HCT116 (cell line): Measurements from ENCODE around the gene MAP2K6. TPM values are rescaled to one million over a fixed set of nuclear protein-coding genes. Genes with fewer than 3 reads are reported as not detected.

ENCODE experiments used
- ATAC-seq: fragments of 200-7000 bp; cut with Tn5 transposase; 2 replicates; pipeline ENCODE4 v1.9.1; 2020; ENCODE audit warnings: mild to moderate bottlenecking, moderate library complexity
- BruUV-seq: library from RNA; stranded (reverse); fragments of 400-500 nt; replicated peaks from 2 replicates; lab custom pipeline; 2021; lab: Mats Ljungman, UMichigan
- CTCF ChIA-PET: fragments of 300-600 bp; sonication (Branson Sonifier 250); formaldehyde crosslinking; loops from one replicate; lab custom pipeline; 2021; ENCODE audit warnings: antibody characterized with exemption; lab: Charles Lee
- POLR2A ChIA-PET: fragments of 300-600, 350-600 bp; sonication (Branson Sonifier 250); formaldehyde crosslinking; loops from one replicate; lab custom pipeline; 2021; ENCODE audit warnings: antibody characterized with exemption; lab: Charles Lee
- RAD21 ChIA-PET, 2 experiments: fragments of 300-600 bp; sonication (Branson Sonifier 250); formaldehyde crosslinking; loops; one replicate each; lab custom pipeline; 2023; ENCODE audit warnings: low total read pairs in 2 of 2; ENCODE audit not compliant: uncharacterized antibody in 2 of 2, unreplicated experiment in 2 of 2, low non-redundant PET in 1 of 2; lab: Charles Lee
- DNase-seq: peaks from one replicate; pipeline ENCODE4 v3.0.0-alpha.2; 2010; ENCODE audit warnings: low read depth, low spot score
- H2AFZ ChIP-seq: fragments of 200-600 bp; shearing (Covaris generic), sonication (generic); 2 replicates; pipeline ENCODE4 v1.6.1; 2017; ENCODE audit warnings: low read depth, mixed run types, mixed read lengths, antibody characterized with exemption, low read length; ENCODE audit not compliant: poor library complexity, severe bottlenecking
- H3K27ac ChIP-seq: 2 replicates; pipeline ENCODE4 v1.5.1; 2012; ENCODE audit warnings: low read depth, low read length
- H3K27me3 ChIP-seq: fragments of 200-600 bp; sonication (generic); 2 replicates; pipeline ENCODE4 v1.6.1; 2016; ENCODE audit warnings: mixed run types, low read length, mixed read lengths; ENCODE audit not compliant: insufficient read depth
- H3K36me3 ChIP-seq, 2 experiments: fragments of 200-500 bp in 1 of 2; fragments of 200-600 bp in 1 of 2; sonication (Bioruptor generic) in 1 of 2; sonication (generic) in 1 of 2; 2 replicates each; pipeline versions ENCODE4 v1.5.1 to v1.6.1; 2014 to 2016; ENCODE audit warnings: low read length in 2 of 2, inconsistent platforms in 1 of 2, mixed read lengths in 1 of 2, mixed run types in 1 of 2; ENCODE audit not compliant: insufficient read depth in 2 of 2, control insufficient read depth in 1 of 2
- H3K4me1 ChIP-seq, 2 experiments: fragments of 200-600 bp in 1 of 2; sonication (generic) in 1 of 2; 2 replicates each; pipeline versions ENCODE4 v1.5.1 to v1.6.1; 2012 to 2017; ENCODE audit warnings: low read length in 2 of 2, inconsistent platforms in 1 of 2, mild to moderate bottlenecking in 1 of 2, mixed read lengths in 1 of 2, mixed run types in 1 of 2, moderate library complexity in 1 of 2; ENCODE audit not compliant: insufficient read depth in 2 of 2, control insufficient read depth in 1 of 2
- H3K4me2 ChIP-seq: fragments of 200-600 bp; sonication (generic); 2 replicates; pipeline ENCODE4 v1.6.1; 2017; ENCODE audit warnings: mixed run types, low read length, mixed read lengths
- H3K4me3 ChIP-seq, 2 experiments: fragments of 200-600 bp in 1 of 2; sonication (generic) in 1 of 2; replicated peaks in 1 of 2; 2 replicates each; pipeline ENCODE4 v1.5.1; 2011 to 2016; ENCODE audit warnings: low read length in 2 of 2, control low read depth in 1 of 2, low read depth in 1 of 2, mild to moderate bottlenecking in 1 of 2, mixed read lengths in 1 of 2, mixed run types in 1 of 2
- H3K79me2 ChIP-seq: fragments of 200-600 bp; sonication (generic); 2 replicates; pipeline ENCODE4 v1.6.1; 2017; ENCODE audit warnings: mild to moderate bottlenecking, mixed run types, low read length, moderate library complexity, mixed read lengths; ENCODE audit not compliant: insufficient read depth
- H3K9ac ChIP-seq: fragments of 200-600 bp; sonication (generic); 2 replicates; pipeline ENCODE4 v1.6.1; 2016; ENCODE audit warnings: low read length, mixed read lengths
- H3K9me2 ChIP-seq: fragments of 200-600 bp; sonication (generic), shearing (Covaris generic); 2 replicates; pipeline ENCODE4 v1.6.1; 2017; ENCODE audit warnings: mixed run types, mild to moderate bottlenecking, moderate library complexity; ENCODE audit not compliant: insufficient read depth
- H3K9me3 ChIP-seq, 2 experiments: fragments of 200-500 bp in 1 of 2; fragments of 200-600 bp in 1 of 2; sonication (Bioruptor generic) in 1 of 2; sonication (generic) in 1 of 2; 2 replicates each; pipeline ENCODE4 v1.6.1; 2014 to 2017; ENCODE audit warnings: low read length in 2 of 2, mixed read lengths in 2 of 2, inconsistent platforms in 1 of 2, low read depth in 1 of 2, mild to moderate bottlenecking in 1 of 2, mixed run types in 1 of 2, moderate library complexity in 1 of 2; ENCODE audit not compliant: control insufficient read depth in 1 of 2, insufficient read depth in 1 of 2
- H4K20me1 ChIP-seq: fragments of 200-600 bp; sonication (generic), shearing (Covaris generic); 2 replicates; pipeline ENCODE4 v1.6.1; 2017; ENCODE audit warnings: mixed run types, mild to moderate bottlenecking, moderate library complexity; ENCODE audit not compliant: insufficient read depth
- CBX3 ChIP-seq: IDR thresholded peaks from 2 replicates; pipeline ENCODE4 v1.6.1; 2012; ENCODE audit warnings: low read depth
- CEBPB ChIP-seq: IDR thresholded peaks from 2 replicates; pipeline ENCODE4 v1.6.1; 2012; ENCODE audit warnings: low read depth
- EGR1 ChIP-seq: IDR thresholded peaks from 2 replicates; pipeline ENCODE4 v1.6.1; 2012; ENCODE audit warnings: low read depth
- EZH2 ChIP-seq: fragments of 200-600 bp; sonication (generic); IDR thresholded peaks from 2 replicates; pipeline ENCODE4 v1.6.1; 2017; ENCODE audit warnings: antibody characterized with exemption, mixed run types
- POLR2A ChIP-seq: IDR thresholded peaks from 2 replicates; pipeline ENCODE4 v1.7.0; 2011; ENCODE audit warnings: borderline replicate concordance; ENCODE audit not compliant: insufficient read depth, insufficient read length; ENCODE audit errors: extremely low read depth
- RAD21 ChIP-seq: IDR thresholded peaks from 2 replicates; pipeline ENCODE4 v1.6.1; 2012; ENCODE audit warnings: low read depth, mild to moderate bottlenecking
- SIN3A ChIP-seq: IDR thresholded peaks from 2 replicates; pipeline ENCODE4 v1.6.1; 2012; ENCODE audit warnings: low read depth
- SP1 ChIP-seq: IDR thresholded peaks from 2 replicates; pipeline ENCODE4 v1.6.1; 2012; ENCODE audit warnings: low read depth
- ZNF274 ChIP-seq: fragments of 200-500 bp; sonication (Bioruptor generic); IDR thresholded peaks from 2 replicates; pipeline ENCODE4 v1.6.1; 2014; ENCODE audit warnings: mild to moderate bottlenecking, low read depth, low read length, inconsistent platforms
- intact Hi-C: fragments of 100-400 bp; cut with micrococcal nuclease; formaldehyde crosslinking; loops from 2 replicates; pipeline ENCODE4 v1.10.0; 2022
- total RNA-seq: library from RNA; stranded (reverse); gene quantifications from one replicate; pipeline ENCODE4 v1.2.1, GENCODE V29; 2021; ENCODE audit not compliant: unreplicated experiment
- TF ChIP-seq, protein P1 (sequence below), 3 experiments: fragments of 200-600 bp in 1 of 3; sonication (generic) in 1 of 3; IDR thresholded peaks in 2 of 3; conservative IDR thresholded peaks in 1 of 3; 2 replicates each; pipeline ENCODE4 v1.5.1; 2012 to 2017; ENCODE audit warnings: low read depth in 2 of 3, low read length in 2 of 3, antibody characterized with exemption in 1 of 3, borderline replicate concordance in 1 of 3, control low read depth in 1 of 3, mild to moderate bottlenecking in 1 of 3, mixed read lengths in 1 of 3, mixed run types in 1 of 3, moderate library complexity in 1 of 3; ENCODE audit not compliant: insufficient read depth in 1 of 3
- TF ChIP-seq, protein P2 (sequence below): IDR thresholded peaks from 2 replicates; pipeline ENCODE4 v1.6.1; 2012; ENCODE audit warnings: low read depth
- TF ChIP-seq, protein P3 (sequence below): IDR thresholded peaks from 2 replicates; pipeline ENCODE4 v1.6.1; 2011; ENCODE audit warnings: mild to moderate bottlenecking, low read length, moderate library complexity; ENCODE audit not compliant: insufficient replicate concordance; ENCODE audit errors: extremely low read depth

The MAP2K6 gene
- total RNA-seq, 1 experiment from 2014 or later, result 0.22 TPM

DNA sequence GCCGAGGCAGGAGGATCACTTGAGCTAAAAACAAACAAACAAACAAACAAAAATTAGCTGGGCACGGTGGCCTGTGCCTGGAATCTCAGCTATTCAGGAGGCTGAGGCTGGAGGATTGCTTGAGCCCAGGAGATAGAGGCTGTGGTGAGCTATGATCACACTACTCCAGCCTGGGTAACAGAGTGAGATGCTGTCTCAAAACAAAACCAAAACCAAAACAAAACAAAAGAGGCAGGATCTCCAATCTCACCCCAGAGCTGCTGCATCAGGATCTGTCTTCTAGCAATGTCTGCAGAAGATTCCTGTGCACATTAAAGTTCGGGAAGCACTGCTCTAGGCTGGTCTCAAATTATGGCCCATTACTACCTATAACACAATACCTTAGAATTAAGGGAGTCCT, 43.1 kb downstream of the MAP2K6 start:
- Histone ChIP-seq H3K4me2 (no peak overlapping the region), H3K4me3 (no peak overlapping the region), H3K36me3 (no peaks in the 10 kb centered on the region), H2AFZ (no peak overlapping the region), H3K4me1 (no peaks in the 10 kb centered on the region), H3K27me3 (no peaks in the 10 kb centered on the region), H3K9me3 (no peaks in the 10 kb centered on the region), H4K20me1 (no peaks in the 10 kb centered on the region), H3K79me2 (no peaks in the 10 kb centered on the region), H3K9ac (no peak overlapping the region), H3K9me2 (no peaks in the 10 kb centered on the region), H3K27ac (no peak overlapping the region)
- DNase-seq (no peak), ATAC-seq (no peak)
- TF ChIP-seq CEBPB (no peak), EZH2 (no peak), EGR1 (no peak), SP1 (no peak)
- BruUV-seq, result no TSS peak
- intact Hi-C loops, result no loop called here
- ChIA-PET POLR2A (no interaction called here), RAD21 (no interaction called here), CTCF (no interaction called here)

DNA sequence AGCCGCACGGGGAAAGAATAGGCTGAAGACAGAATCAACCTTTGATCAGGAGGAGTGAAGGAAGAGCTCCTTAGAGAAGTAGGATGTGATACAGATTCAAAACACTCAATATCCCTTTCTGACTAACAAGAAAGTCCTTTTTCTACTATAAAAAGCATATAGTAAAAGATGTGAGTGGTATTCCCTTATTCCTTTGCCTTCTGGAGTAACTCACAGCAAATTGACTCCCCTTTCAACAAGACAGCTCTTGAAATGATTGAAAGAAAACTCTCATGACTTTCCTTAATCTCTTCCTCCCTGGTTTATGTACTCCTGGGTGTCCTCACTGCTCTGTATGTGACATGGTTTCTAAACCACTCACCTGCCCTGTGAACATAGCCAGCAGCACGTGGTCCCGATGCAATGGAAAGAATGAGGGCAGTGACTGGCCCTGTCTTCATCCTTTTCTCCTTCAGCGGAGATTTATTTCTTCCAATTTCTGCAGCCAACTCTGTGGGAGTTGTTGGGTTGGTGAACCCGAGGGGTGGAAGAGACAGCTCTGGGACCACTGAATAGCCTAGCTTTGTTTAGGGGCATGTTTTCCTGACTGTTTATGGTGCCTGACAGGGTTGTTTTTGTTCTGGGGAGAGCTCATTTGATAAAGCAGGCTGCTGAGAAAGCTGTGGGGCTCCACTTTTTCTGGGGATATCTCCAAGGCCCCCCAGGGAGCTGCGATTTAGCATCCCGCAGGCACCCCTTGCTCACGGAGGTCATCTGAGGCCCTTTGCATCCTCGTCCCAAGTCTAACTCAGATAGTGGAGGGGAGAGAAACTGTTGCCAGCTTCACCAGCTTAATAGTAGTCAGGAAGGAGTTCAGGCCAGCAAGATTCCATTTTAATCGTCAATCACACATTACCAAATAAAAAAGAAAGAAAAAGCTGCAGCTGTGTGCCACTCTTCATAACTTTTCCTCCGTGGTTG, 46.7 kb downstream of the MAP2K6 start:
- ChIA-PET POLR2A (no interaction called here), RAD21 (no interaction called here), CTCF (no interaction called here)
- Histone ChIP-seq H2AFZ (no peak overlapping the region), H3K9me3 (no peaks in the 10 kb centered on the region), H3K4me1 (no peaks in the 10 kb centered on the region), H3K4me3 (no peak overlapping the region), H3K27ac (no peak overlapping the region), H3K9me2 (no peaks in the 10 kb centered on the region), H3K27me3 (no peaks in the 10 kb centered on the region), H3K9ac (no peak overlapping the region), H3K4me2 (no peak overlapping the region), H4K20me1 (no peaks in the 10 kb centered on the region), H3K36me3 (no peaks in the 10 kb centered on the region), H3K79me2 (no peaks in the 10 kb centered on the region)
- intact Hi-C loops, result no loop called here
- DNase-seq, result no peak
- BruUV-seq, result no TSS peak
- ATAC-seq, result no peak
- TF ChIP-seq, protein P1, sequence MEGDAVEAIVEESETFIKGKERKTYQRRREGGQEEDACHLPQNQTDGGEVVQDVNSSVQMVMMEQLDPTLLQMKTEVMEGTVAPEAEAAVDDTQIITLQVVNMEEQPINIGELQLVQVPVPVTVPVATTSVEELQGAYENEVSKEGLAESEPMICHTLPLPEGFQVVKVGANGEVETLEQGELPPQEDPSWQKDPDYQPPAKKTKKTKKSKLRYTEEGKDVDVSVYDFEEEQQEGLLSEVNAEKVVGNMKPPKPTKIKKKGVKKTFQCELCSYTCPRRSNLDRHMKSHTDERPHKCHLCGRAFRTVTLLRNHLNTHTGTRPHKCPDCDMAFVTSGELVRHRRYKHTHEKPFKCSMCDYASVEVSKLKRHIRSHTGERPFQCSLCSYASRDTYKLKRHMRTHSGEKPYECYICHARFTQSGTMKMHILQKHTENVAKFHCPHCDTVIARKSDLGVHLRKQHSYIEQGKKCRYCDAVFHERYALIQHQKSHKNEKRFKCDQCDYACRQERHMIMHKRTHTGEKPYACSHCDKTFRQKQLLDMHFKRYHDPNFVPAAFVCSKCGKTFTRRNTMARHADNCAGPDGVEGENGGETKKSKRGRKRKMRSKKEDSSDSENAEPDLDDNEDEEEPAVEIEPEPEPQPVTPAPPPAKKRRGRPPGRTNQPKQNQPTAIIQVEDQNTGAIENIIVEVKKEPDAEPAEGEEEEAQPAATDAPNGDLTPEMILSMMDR (IDR thresholded peaks at IDR 0.05 in 2 of 3, conservative IDR thresholded peaks at IDR 0.05 in 1 of 3; ENCODE audit: borderline replicate concordance in 1 of 3, insufficient read depth in 1 of 3, low read depth in 2 of 3, low read length in 2 of 3), result no peak
- no peak for TF ChIP-seq EZH2
- TF ChIP-seq RAD21, result no peak
- TF ChIP-seq ZNF274, result no peak
- no peak for TF ChIP-seq POLR2A
- TF ChIP-seq CBX3, result no peak
- no peak for TF ChIP-seq SIN3A
- TF ChIP-seq, protein P2, sequence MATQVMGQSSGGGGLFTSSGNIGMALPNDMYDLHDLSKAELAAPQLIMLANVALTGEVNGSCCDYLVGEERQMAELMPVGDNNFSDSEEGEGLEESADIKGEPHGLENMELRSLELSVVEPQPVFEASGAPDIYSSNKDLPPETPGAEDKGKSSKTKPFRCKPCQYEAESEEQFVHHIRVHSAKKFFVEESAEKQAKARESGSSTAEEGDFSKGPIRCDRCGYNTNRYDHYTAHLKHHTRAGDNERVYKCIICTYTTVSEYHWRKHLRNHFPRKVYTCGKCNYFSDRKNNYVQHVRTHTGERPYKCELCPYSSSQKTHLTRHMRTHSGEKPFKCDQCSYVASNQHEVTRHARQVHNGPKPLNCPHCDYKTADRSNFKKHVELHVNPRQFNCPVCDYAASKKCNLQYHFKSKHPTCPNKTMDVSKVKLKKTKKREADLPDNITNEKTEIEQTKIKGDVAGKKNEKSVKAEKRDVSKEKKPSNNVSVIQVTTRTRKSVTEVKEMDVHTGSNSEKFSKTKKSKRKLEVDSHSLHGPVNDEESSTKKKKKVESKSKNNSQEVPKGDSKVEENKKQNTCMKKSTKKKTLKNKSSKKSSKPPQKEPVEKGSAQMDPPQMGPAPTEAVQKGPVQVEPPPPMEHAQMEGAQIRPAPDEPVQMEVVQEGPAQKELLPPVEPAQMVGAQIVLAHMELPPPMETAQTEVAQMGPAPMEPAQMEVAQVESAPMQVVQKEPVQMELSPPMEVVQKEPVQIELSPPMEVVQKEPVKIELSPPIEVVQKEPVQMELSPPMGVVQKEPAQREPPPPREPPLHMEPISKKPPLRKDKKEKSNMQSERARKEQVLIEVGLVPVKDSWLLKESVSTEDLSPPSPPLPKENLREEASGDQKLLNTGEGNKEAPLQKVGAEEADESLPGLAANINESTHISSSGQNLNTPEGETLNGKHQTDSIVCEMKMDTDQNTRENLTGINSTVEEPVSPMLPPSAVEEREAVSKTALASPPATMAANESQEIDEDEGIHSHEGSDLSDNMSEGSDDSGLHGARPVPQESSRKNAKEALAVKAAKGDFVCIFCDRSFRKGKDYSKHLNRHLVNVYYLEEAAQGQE, result no peak
- TF ChIP-seq, protein P3, sequence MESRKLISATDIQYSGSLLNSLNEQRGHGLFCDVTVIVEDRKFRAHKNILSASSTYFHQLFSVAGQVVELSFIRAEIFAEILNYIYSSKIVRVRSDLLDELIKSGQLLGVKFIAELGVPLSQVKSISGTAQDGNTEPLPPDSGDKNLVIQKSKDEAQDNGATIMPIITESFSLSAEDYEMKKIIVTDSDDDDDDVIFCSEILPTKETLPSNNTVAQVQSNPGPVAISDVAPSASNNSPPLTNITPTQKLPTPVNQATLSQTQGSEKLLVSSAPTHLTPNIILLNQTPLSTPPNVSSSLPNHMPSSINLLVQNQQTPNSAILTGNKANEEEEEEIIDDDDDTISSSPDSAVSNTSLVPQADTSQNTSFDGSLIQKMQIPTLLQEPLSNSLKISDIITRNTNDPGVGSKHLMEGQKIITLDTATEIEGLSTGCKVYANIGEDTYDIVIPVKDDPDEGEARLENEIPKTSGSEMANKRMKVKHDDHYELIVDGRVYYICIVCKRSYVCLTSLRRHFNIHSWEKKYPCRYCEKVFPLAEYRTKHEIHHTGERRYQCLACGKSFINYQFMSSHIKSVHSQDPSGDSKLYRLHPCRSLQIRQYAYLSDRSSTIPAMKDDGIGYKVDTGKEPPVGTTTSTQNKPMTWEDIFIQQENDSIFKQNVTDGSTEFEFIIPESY, result no peak
